Thyroid gland (tissue), 4 donors: ENCODE data around the gene NIM1K. TPM values are rescaled to one million over a fixed set of nuclear protein-coding genes. Genes with fewer than 3 reads are reported as not detected.

ENCODE experiments used
- DNase-seq, 2 donors: peaks; one replicate each; pipeline ENCODE4 v3.0.0-alpha.2; 2019
- H3K27ac ChIP-seq, 3 donors: fragments of 200-600 bp; sonication (generic); 1 replicate in 2 of 3; 2 replicates in 1 of 3; pipeline ENCODE4 v1.5.1; 2016 to 2019; ENCODE audit warnings: mild to moderate bottlenecking in 1 of 3, moderate library complexity in 1 of 3
- H3K27me3 ChIP-seq: fragments of 200-600 bp; sonication (generic); one replicate; pipeline ENCODE4 v1.5.1; 2019
- H3K36me3 ChIP-seq, 2 donors: fragments of 200-600 bp; sonication (generic); one replicate each; pipeline ENCODE4 v1.5.1; 2016 to 2019
- H3K4me1 ChIP-seq, 2 donors: fragments of 200-600 bp; sonication (generic); one replicate each; pipeline ENCODE4 v1.5.1; 2017 to 2019
- H3K4me3 ChIP-seq, 3 donors: fragments of 200-600 bp; sonication (generic); replicated peaks in 1 of 3; 1 replicate in 2 of 3; 2 replicates in 1 of 3; pipeline ENCODE4 v1.5.1; 2016; ENCODE audit warnings: mild to moderate bottlenecking in 1 of 3
- H3K9me3 ChIP-seq: fragments of 200-600 bp; sonication (generic); one replicate; pipeline ENCODE4 v1.5.1; 2017
- POLR2A ChIP-seq, 2 donors: fragments of 450-650 bp; IDR thresholded peaks; one replicate each; pipeline ENCODE4 v1.6.1; 2017; ENCODE audit warnings: antibody characterized with exemption in 2 of 2, mild to moderate bottlenecking in 2 of 2, moderate library complexity in 1 of 2
- WGBS, 2 donors: methylation state at CpG; one replicate each; pipeline ENCODE4 v1.1.5; 2017; 5-methylcytosine and 5-hydroxymethylcytosine counted together
- intact Hi-C: fragments of 100-400 bp; cut with DNase I; formaldehyde crosslinking; loops from one replicate; pipeline ENCODE4 v1.15.1; 2023
- total RNA-seq, 4 donors: library from RNA; depleted of rRNA; stranded (reverse); fragments of >200 nt; gene quantifications; one replicate each; pipeline ENCODE4 v1.2.3, GENCODE V29; 2016
- TF ChIP-seq, protein P1 (sequence below), 6 experiments: fragments of 200-600 bp in 3 of 6; fragments of 450-650 bp in 3 of 6; sonication (generic) in 3 of 6; IDR thresholded peaks; one replicate each; pipeline ENCODE4 v1.5.1; 2016 to 2019; ENCODE audit warnings: antibody characterized with exemption in 6 of 6, mild to moderate bottlenecking in 2 of 6, inconsistent platforms in 1 of 6, moderate library complexity in 1 of 6

The NIM1K gene
- total RNA-seq, 4 donors from 2014 or later = 0.40 to 2.1 (median 0.58) TPM

DNA sequence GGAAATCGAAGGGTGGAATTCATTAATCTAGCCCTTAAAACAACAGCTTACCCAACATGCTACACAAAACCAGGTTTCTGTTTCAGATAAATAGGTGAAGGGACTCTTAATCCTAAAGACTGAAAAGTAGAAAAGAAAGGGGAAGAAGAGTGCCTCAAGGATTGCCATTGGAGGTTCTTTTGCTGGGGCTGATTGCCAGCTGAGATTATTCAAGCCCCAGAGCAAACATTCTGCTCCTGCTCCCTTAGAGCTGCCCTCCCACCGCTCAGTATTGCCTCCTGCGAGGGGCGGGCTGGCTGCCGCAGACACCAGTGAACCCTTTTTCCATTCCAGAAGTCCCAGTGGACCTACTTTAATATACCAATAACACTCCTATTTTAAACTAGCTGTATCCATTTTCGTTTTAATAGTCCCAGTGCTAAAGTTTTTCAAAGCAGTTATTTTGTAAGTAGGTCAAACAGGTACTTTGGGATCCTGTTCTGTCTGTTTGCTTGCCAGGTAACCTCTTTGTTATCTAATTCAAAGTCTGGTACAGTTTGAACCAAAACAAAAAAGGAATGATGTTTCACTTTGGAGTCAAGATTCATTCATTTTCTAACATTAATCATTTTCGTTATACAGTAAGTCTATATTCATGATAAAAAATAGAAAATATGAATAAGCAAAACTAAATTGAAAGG lies 82.5 kb downstream of the NIM1K start:
- Histone ChIP-seq H3K27ac (peak overlapping the region; percentile 73 to 76 (median 74)), H3K4me1 (peaks cover 13 to 20% of the 10 kb centered on the region in 2 donors), H3K36me3 (no peaks in the 10 kb centered on the region), H3K9me3 (no peaks in the 10 kb centered on the region), H3K4me3 (no peak overlapping the region), H3K27me3 (no peaks in the 10 kb centered on the region)
- peak; percentile 71 to 73 for DNase-seq
- no peak for TF ChIP-seq POLR2A (IDR thresholded peaks at IDR 0.05)
- TF ChIP-seq, protein P1, sequence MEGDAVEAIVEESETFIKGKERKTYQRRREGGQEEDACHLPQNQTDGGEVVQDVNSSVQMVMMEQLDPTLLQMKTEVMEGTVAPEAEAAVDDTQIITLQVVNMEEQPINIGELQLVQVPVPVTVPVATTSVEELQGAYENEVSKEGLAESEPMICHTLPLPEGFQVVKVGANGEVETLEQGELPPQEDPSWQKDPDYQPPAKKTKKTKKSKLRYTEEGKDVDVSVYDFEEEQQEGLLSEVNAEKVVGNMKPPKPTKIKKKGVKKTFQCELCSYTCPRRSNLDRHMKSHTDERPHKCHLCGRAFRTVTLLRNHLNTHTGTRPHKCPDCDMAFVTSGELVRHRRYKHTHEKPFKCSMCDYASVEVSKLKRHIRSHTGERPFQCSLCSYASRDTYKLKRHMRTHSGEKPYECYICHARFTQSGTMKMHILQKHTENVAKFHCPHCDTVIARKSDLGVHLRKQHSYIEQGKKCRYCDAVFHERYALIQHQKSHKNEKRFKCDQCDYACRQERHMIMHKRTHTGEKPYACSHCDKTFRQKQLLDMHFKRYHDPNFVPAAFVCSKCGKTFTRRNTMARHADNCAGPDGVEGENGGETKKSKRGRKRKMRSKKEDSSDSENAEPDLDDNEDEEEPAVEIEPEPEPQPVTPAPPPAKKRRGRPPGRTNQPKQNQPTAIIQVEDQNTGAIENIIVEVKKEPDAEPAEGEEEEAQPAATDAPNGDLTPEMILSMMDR (IDR thresholded peaks at IDR 0.05) = no peak
- WGBS, 2 donors = 12 to 19% methylated on average over 7 of the region's 7 CpGs
- intact Hi-C loops = no loop called here

DNA sequence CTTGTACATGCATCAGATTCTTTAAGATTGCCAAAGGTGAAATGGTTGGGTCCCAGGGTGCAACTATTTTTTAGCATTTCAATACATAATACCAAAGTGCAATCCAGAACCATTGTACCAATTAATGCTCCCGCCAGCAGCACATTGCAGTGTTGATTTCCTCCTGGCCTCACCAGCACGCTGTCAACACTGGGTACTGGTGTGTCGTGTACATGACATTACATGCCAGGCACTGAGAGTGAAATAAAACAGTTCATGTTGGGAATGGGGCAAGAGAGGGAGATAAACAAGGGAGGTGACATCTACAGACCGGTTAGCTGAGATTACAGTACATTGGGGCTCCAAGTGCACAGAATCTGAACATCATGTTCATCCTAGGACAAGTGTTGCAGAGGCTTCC lies 83.4 kb downstream of the NIM1K start:
- peaks cover 13 to 20% of the 10 kb centered on the region in 2 donors for H3K4me1 ChIP-seq
- no peaks in the 10 kb centered on the region for H3K36me3 ChIP-seq
- no peak overlapping the region for H3K27ac ChIP-seq
- TF ChIP-seq, protein P1 (IDR thresholded peaks at IDR 0.05) = no peak
- TF ChIP-seq POLR2A (IDR thresholded peaks at IDR 0.05) = no peak
- no peak overlapping the region for H3K4me3 ChIP-seq
- DNase-seq = no peak
- intact Hi-C loops = no loop called here
- H3K27me3 ChIP-seq = no peaks in the 10 kb centered on the region
- 86 to 92% methylated on average over 4 of the region's 4 CpGs for WGBS, 2 donors
- no peaks in the 10 kb centered on the region for H3K9me3 ChIP-seq

DNA sequence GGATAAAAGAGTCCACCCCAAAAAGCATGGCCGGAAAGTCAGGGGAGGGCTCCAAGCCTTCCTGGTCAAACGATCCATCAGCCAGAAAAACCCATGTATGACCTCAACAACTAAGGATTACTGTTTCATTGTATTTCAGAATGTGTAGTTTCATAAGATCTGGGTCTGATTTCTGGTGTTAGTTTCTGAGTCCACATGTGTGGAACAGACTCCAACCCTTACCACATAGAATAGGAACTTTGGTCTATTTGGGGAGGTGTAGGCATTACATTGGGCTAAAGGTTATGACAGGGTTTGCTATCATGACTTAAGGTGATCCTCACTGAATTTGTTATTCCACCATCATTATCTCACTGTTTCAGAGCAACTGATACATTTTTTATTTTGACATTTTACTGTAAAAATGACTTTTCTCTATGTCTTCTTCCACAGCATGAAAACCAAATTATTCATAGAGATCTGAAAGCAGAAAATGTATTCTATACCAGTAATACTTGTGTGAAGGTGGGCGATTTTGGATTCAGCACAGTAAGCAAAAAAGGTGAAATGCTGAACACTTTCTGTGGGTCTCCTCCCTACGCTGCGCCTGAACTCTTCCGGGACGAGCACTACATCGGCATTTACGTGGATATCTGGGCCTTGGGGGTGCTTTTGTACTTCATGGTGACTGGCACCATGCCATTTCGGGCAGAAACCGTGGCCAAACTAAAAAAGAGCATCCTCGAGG lies 87.7 kb downstream of the NIM1K start:
- intact Hi-C loops = no loop called here

DNA sequence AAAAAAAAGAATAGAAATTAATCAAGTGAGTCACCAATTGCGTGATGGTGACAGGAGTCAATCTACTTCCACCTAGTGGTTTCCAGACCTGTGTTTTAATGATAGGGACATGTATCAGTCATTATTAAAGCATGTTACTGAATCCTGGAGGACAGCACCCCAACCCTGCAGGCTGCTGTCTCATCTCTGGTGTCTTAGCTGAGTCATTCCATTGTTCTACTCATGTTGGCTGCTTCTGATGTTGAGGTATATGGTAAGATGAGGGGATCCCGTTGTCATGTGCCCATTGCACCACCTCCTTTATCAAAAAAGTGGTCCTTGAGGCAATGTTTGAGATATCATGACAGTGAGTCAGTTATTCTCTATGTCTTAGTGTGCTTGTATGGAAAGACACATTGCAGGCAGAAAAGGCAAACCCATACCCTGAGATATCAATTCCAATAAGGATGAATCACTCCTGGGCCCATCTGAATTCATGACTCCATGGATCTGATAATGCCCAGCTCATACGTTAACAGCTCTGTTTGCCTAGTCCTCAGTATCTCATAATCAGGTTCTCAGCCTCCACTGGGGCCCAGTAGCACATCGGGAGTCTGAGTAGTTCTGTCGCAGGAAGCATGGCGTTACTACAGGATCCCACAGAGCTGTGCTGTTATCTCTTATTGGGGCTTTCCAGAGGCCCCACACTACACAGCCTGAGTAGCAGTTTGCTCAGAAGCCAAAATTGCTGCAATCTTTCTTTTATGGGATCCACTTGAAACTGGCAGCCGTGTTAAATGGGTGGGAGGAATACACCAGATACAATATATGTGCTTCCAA lies 90.0 kb downstream of the NIM1K start:
- H3K36me3 ChIP-seq = peaks cover 0 to under 1% of the 10 kb centered on the region in 2 donors
- DNase-seq = no peak
- H3K27me3 ChIP-seq = no peaks in the 10 kb centered on the region
- intact Hi-C loops = no loop called here
- no peaks in the 10 kb centered on the region for H3K4me1 ChIP-seq
- no peak for TF ChIP-seq POLR2A (IDR thresholded peaks at IDR 0.05)
- TF ChIP-seq, protein P1 (IDR thresholded peaks at IDR 0.05) = no peak
- no peaks in the 10 kb centered on the region for H3K9me3 ChIP-seq
- H3K27ac ChIP-seq = no peak overlapping the region
- no peak overlapping the region for H3K4me3 ChIP-seq
- WGBS, 2 donors = 92 to 94% methylated on average over 7 of the region's 7 CpGs

More for the DNA sequence above, 87.7 kb downstream of the NIM1K start:
- TF ChIP-seq, protein P1 (IDR thresholded peaks at IDR 0.05) = no peak
- TF ChIP-seq POLR2A (IDR thresholded peaks at IDR 0.05) = no peak
- Histone ChIP-seq H3K27ac (no peak overlapping the region), H3K27me3 (no peaks in the 10 kb centered on the region), H3K4me3 (no peak overlapping the region), H3K4me1 (peaks cover 0 to 9% of the 10 kb centered on the region in 2 donors), H3K9me3 (no peaks in the 10 kb centered on the region), H3K36me3 (no peaks in the 10 kb centered on the region)
- WGBS, 2 donors = 88 to 94% methylated on average over 12 of the region's 12 CpGs
- no peak for DNase-seq
